Fibroblast of skin of left biceps (primary cell): ENCODE measurements around the gene GIPC2.
A peak's percentile ranks its signal among the peaks of the same experiment; 100 is the strongest.
"Not testable (repeated sequence)": the region's sequence is repeated elsewhere in the genome, so short reads cannot be mapped to it uniquely, and the experiment has no call there.

Experiments
- DNase-seq, 2 experiments: peaks; one replicate each; pipeline ENCODE4 v3.0.0-alpha.2; 2013; ENCODE audit warnings: low read depth in 2 of 2

Gene GIPC2

GRCh38 chr1:78036450-78036849, 9.3 kb upstream of the GIPC2 start:
- DNase-seq = no peak

GRCh38 chr1:78038071-78038470, 7.7 kb upstream of the GIPC2 start:
- DNase-seq = no peak

- no peak for DNase-seq
These were observed 7.3 kb upstream of the GIPC2 start for GRCh38 chr1:78038491-78038939.

GRCh38 chr1:78040484-78041089, 5.2 kb upstream of the GIPC2 start:
- no peak for DNase-seq

- no peak for DNase-seq
These were observed 2.3 kb upstream of the GIPC2 start for GRCh38 chr1:78043436-78043835.

GRCh38 chr1:78044796-78045562, 787 bp upstream of the GIPC2 start:
- no peak for DNase-seq

GRCh38 chr1:78045563-78045925, 222 bp upstream of the GIPC2 start:
- DNase-seq = no peak

GRCh38 chr1:78047106-78047505, 1.3 kb downstream of the GIPC2 start:
- DNase-seq = no peak

- DNase-seq = no peak
These were observed 1.9 kb downstream of the GIPC2 start for GRCh38 chr1:78047631-78048030.

- no peak for DNase-seq
These were observed 2.7 kb downstream of the GIPC2 start for GRCh38 chr1:78048446-78048845.

GRCh38 chr1:78049396-78049795, 3.6 kb downstream of the GIPC2 start:
- DNase-seq = no peak

GRCh38 chr1:78051005-78051404, 5.2 kb downstream of the GIPC2 start:
- DNase-seq = no peak

- DNase-seq = no peak
These were observed 7.1 kb downstream of the GIPC2 start for GRCh38 chr1:78052685-78053405.

GRCh38 chr1:78053498-78053897, 7.7 kb downstream of the GIPC2 start:
- no peak for DNase-seq

GRCh38 chr1:78054559-78054958, 8.8 kb downstream of the GIPC2 start:
- DNase-seq = no peak

GRCh38 chr1:78054972-78055371, 9.2 kb downstream of the GIPC2 start:
- DNase-seq = no peak

- no peak for DNase-seq
These were observed 9.9 kb downstream of the GIPC2 start for GRCh38 chr1:78055565-78056132.

- no peak for DNase-seq
These were observed 12.9 kb downstream of the GIPC2 start for GRCh38 chr1:78058670-78059069.

GRCh38 chr1:78060857-78061563, 15.2 kb downstream of the GIPC2 start:
- DNase-seq = no peak

GRCh38 chr1:78061825-78062523, 16.2 kb downstream of the GIPC2 start:
- peak; percentile 56 to 69 for DNase-seq

- DNase-seq = not testable (repeated sequence)
These were observed 19.1 kb downstream of the GIPC2 start for GRCh38 chr1:78064886-78065285.
